Tibial nerve (tissue), 3 donors: ENCODE measurements around the gene OSER1.

Experiments
- CTCF ChIP-seq, 5 experiments: fragments of 200-600 bp in 3 of 5; fragments of 450-650 bp in 2 of 5; sonication (generic) in 3 of 5; IDR thresholded peaks; one replicate each; pipeline ENCODE4 v1.5.1; 2016 to 2019; ENCODE audit warnings: antibody characterized with exemption in 5 of 5, mild to moderate bottlenecking in 3 of 5, moderate library complexity in 2 of 5
- POLR2A ChIP-seq, 2 donors: fragments of 450-650 bp; IDR thresholded peaks; one replicate each; pipeline ENCODE4 v1.6.1; 2017; ENCODE audit warnings: antibody characterized with exemption in 2 of 2, mild to moderate bottlenecking in 2 of 2, moderate library complexity in 2 of 2

GRCh38 chr20:44196271-44196670 lies 14.3 kb downstream of the OSER1 start:
- TF ChIP-seq CTCF (IDR thresholded peaks at IDR 0.05) (no peak), POLR2A (IDR thresholded peaks at IDR 0.05) (no peak)
